ENCODE measurements around the gene NLN. TPM values are rescaled to one million over a fixed set of nuclear protein-coding genes. Genes with fewer than 3 reads are reported as not detected.

Gene NLN
- total RNA-seq, 6 donors from 2014 or later, result 4.2 to 20.8 (median 13.1) TPM

DNA sequence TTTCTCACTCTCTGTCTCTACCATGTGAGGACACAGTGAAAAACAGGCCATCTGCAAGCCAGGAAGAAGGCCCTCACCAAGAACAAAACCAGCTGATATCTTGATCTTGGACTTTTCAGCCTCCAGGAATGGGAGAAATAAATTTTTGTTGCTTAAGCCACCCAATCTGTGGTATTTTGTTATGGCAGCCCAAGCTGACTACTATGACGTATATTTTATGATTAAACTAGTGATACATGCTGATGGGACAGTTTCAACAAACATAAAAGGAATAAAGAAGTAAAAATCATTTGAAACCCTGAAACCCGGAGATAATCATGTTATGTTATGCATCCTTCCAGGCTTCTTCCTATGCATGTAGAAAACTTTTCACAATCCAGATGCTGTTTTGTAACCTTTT lies 132.9 kb downstream of the NLN start:
- Histone ChIP-seq H3K9me3 (no peaks in the 10 kb centered on the region), H3K4me1 (peaks cover 0 to 8% (median 0%) of the 10 kb centered on the region in 4 donors), H3K27me3 (no peaks in the 10 kb centered on the region), H3K27ac (no peak overlapping the region), H3K4me3 (no peak overlapping the region), H3K36me3 (no peaks in the 10 kb centered on the region)
- TF ChIP-seq EP300 (IDR thresholded peaks at IDR 0.05), result no peak
- TF ChIP-seq POLR2AphosphoS5 (IDR thresholded peaks at IDR 0.05), result no peak
- TF ChIP-seq POLR2A (IDR thresholded peaks at IDR 0.05), result no peak
- TF ChIP-seq, protein P1, sequence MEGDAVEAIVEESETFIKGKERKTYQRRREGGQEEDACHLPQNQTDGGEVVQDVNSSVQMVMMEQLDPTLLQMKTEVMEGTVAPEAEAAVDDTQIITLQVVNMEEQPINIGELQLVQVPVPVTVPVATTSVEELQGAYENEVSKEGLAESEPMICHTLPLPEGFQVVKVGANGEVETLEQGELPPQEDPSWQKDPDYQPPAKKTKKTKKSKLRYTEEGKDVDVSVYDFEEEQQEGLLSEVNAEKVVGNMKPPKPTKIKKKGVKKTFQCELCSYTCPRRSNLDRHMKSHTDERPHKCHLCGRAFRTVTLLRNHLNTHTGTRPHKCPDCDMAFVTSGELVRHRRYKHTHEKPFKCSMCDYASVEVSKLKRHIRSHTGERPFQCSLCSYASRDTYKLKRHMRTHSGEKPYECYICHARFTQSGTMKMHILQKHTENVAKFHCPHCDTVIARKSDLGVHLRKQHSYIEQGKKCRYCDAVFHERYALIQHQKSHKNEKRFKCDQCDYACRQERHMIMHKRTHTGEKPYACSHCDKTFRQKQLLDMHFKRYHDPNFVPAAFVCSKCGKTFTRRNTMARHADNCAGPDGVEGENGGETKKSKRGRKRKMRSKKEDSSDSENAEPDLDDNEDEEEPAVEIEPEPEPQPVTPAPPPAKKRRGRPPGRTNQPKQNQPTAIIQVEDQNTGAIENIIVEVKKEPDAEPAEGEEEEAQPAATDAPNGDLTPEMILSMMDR (IDR thresholded peaks at IDR 0.05), result no peak
- WGBS, 2 donors, result 88 to 97% methylated on average over 2 of the region's 2 CpGs
- DNase-seq (no peak), ATAC-seq (ENCODE audit: low FRiP score in 2 of 2) (no peak)

GRCh38 chr5:65855766-65856315 lies 133.8 kb downstream of the NLN start:
- ATAC-seq (ENCODE audit: low FRiP score in 2 of 2), result no peak
- Histone ChIP-seq H3K4me1 (peaks cover 0 to 8% (median 0%) of the 10 kb centered on the region in 4 donors), H3K4me3 (no peak overlapping the region), H3K9me3 (no peaks in the 10 kb centered on the region), H3K27ac (no peak overlapping the region), H3K27me3 (no peaks in the 10 kb centered on the region), H3K36me3 (no peaks in the 10 kb centered on the region)
- TF ChIP-seq POLR2AphosphoS5 (IDR thresholded peaks at IDR 0.05), result no peak
- TF ChIP-seq, protein P1 (IDR thresholded peaks at IDR 0.05), result no peak
- no peak for TF ChIP-seq EP300 (IDR thresholded peaks at IDR 0.05)
- TF ChIP-seq POLR2A (IDR thresholded peaks at IDR 0.05), result no peak
- no peak for DNase-seq

GRCh38 chr5:65856520-65856919 lies 134.5 kb downstream of the NLN start:
- Histone ChIP-seq H3K36me3 (no peaks in the 10 kb centered on the region), H3K9me3 (no peaks in the 10 kb centered on the region), H3K4me1 (peaks cover 0 to 8% (median 0%) of the 10 kb centered on the region in 4 donors), H3K27me3 (no peaks in the 10 kb centered on the region), H3K27ac (no peak overlapping the region), H3K4me3 (no peak overlapping the region)
- DNase-seq (no peak), ATAC-seq (ENCODE audit: low FRiP score in 2 of 2) (no peak)
- no peak for TF ChIP-seq POLR2A (IDR thresholded peaks at IDR 0.05)
- WGBS, 2 donors, result 94 to 97% methylated on average over 5 of the region's 5 CpGs

- WGBS, 2 donors, result 63 to 78% methylated on average over 3 of the region's 3 CpGs
- Histone ChIP-seq H3K4me1 (peaks cover 0 to 8% (median 0%) of the 10 kb centered on the region in 4 donors), H3K4me3 (no peak overlapping the region), H3K27ac (no peak overlapping the region), H3K9me3 (no peaks in the 10 kb centered on the region), H3K27me3 (no peaks in the 10 kb centered on the region), H3K36me3 (no peaks in the 10 kb centered on the region)
- TF ChIP-seq, protein P1 (IDR thresholded peaks at IDR 0.05), result no peak
- TF ChIP-seq POLR2AphosphoS5 (IDR thresholded peaks at IDR 0.05) (no peak), POLR2A (IDR thresholded peaks at IDR 0.05) (no peak), EP300 (IDR thresholded peaks at IDR 0.05) (no peak)
- ATAC-seq (ENCODE audit: low FRiP score in 2 of 2) (no peak), DNase-seq (no peak)
These were observed 136.3 kb downstream of the NLN start for GRCh38 chr5:65858316-65858715.

DNA sequence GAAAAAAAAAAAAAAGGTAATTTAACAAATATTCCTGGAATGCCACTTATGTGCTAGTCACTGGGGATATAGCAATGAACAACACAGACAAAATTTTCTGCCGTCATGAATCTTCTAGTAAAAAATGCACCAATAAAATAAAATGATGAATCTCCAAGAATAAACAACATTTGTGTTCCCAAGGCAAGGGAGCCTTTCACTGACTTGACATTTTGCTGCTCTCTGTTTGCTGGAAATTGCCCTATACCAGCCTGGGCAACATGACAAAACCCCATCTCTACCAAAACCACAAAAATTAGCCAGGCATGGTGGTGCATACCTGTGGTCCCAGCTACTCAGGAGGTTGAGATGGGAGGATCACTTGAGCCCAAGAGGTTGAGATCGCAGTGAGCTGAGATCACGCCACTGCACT lies 139.8 kb downstream of the NLN start:
- no peak overlapping the region for H3K4me3 ChIP-seq
- peaks cover 4 to 8% (median 7%) of the 10 kb centered on the region in 4 donors for H3K4me1 ChIP-seq
- DNase-seq (peak in 1 of 2 donors; percentile 57), ATAC-seq (ENCODE audit: low FRiP score in 2 of 2) (peak in 1 of 2 donors; percentile 86)
- TF ChIP-seq, protein P1 (IDR thresholded peaks at IDR 0.05), result no peak
- TF ChIP-seq POLR2AphosphoS5 (IDR thresholded peaks at IDR 0.05), result peak in 1 of 2 donors; percentile 19
- peak in 1 of 4 donors; percentile 49 for TF ChIP-seq EP300 (IDR thresholded peaks at IDR 0.05)
- no peaks in the 10 kb centered on the region for H3K36me3 ChIP-seq
- H3K9me3 ChIP-seq, result no peaks in the 10 kb centered on the region
- 66 to 70% methylated on average over 3 of the region's 3 CpGs for WGBS, 2 donors
- H3K27me3 ChIP-seq, result no peaks in the 10 kb centered on the region
- no peak overlapping the region for H3K27ac ChIP-seq
